Measurements from ENCODE around the gene STPG4. TPM values are rescaled to one million over a fixed set of nuclear protein-coding genes. Genes with fewer than 3 reads are reported as not detected.

STPG4 gene
- total RNA-seq, 1 donor from 2014 or later: 0.56 TPM

GRCh38 chr2:47075361-47076125 lies 79.6 kb downstream of the STPG4 start:
- H3K4me1 Mint-ChIP-seq (ENCODE audit: unreplicated experiment): peaks cover 66% of the 10 kb centered on the region

GRCh38 chr2:47074691-47075090 lies 80.4 kb downstream of the STPG4 start:
- Mint-ChIP-seq H3K27ac (ENCODE audit: unreplicated experiment) (peak overlapping the region; percentile 47), H3K4me3 (ENCODE audit: unreplicated experiment) (no peak overlapping the region), H3K4me1 (ENCODE audit: unreplicated experiment) (peaks cover 70% of the 10 kb centered on the region), H3K27me3 (ENCODE audit: unreplicated experiment) (no peaks in the 10 kb centered on the region), H3K9me3 (ENCODE audit: unreplicated experiment) (no peaks in the 10 kb centered on the region), H3K36me3 (ENCODE audit: unreplicated experiment) (peaks cover 7% of the 10 kb centered on the region)
- no peak for DNase-seq (ENCODE audit: extremely low spot score, unreplicated experiment)
- TF ChIP-seq CTCF (IDR thresholded peaks at IDR 0.05): no peak

More at GRCh38 chr2:47075361-47076125, 79.6 kb downstream of the STPG4 start:
- peak overlapping the region; percentile 89 for H3K27ac Mint-ChIP-seq (ENCODE audit: unreplicated experiment)
- H3K27me3 Mint-ChIP-seq (ENCODE audit: unreplicated experiment): no peaks in the 10 kb centered on the region
- DNase-seq (ENCODE audit: extremely low spot score, unreplicated experiment): no peak
- peak; percentile 24 for TF ChIP-seq CTCF (IDR thresholded peaks at IDR 0.05)
- H3K9me3 Mint-ChIP-seq (ENCODE audit: unreplicated experiment): no peaks in the 10 kb centered on the region
- no peak overlapping the region for H3K4me3 Mint-ChIP-seq (ENCODE audit: unreplicated experiment)
- H3K36me3 Mint-ChIP-seq (ENCODE audit: unreplicated experiment): peaks cover 7% of the 10 kb centered on the region

- no peak for TF ChIP-seq CTCF (IDR thresholded peaks at IDR 0.05)
- Mint-ChIP-seq H3K27ac (ENCODE audit: unreplicated experiment) (no peak overlapping the region), H3K36me3 (ENCODE audit: unreplicated experiment) (peaks cover 7% of the 10 kb centered on the region), H3K9me3 (ENCODE audit: unreplicated experiment) (no peaks in the 10 kb centered on the region), H3K4me1 (ENCODE audit: unreplicated experiment) (peaks cover 74% of the 10 kb centered on the region), H3K4me3 (ENCODE audit: unreplicated experiment) (no peak overlapping the region), H3K27me3 (ENCODE audit: unreplicated experiment) (no peaks in the 10 kb centered on the region)
- DNase-seq (ENCODE audit: extremely low spot score, unreplicated experiment): no peak
Observed at GRCh38 chr2:47073641-47074040, 81.5 kb downstream of the STPG4 start.

- H3K9me3 Mint-ChIP-seq (ENCODE audit: unreplicated experiment): no peaks in the 10 kb centered on the region
- H3K4me3 Mint-ChIP-seq (ENCODE audit: unreplicated experiment): no peak overlapping the region
- TF ChIP-seq CTCF (IDR thresholded peaks at IDR 0.05): no peak
- H3K4me1 Mint-ChIP-seq (ENCODE audit: unreplicated experiment): peaks cover 78% of the 10 kb centered on the region
- peak overlapping the region; percentile 88 for H3K27ac Mint-ChIP-seq (ENCODE audit: unreplicated experiment)
- no peak for DNase-seq (ENCODE audit: extremely low spot score, unreplicated experiment)
- H3K27me3 Mint-ChIP-seq (ENCODE audit: unreplicated experiment): no peaks in the 10 kb centered on the region
- peaks cover 7% of the 10 kb centered on the region for H3K36me3 Mint-ChIP-seq (ENCODE audit: unreplicated experiment)
Observed at GRCh38 chr2:47073217-47073616, 81.9 kb downstream of the STPG4 start.

- H3K4me1 Mint-ChIP-seq (ENCODE audit: unreplicated experiment): peaks cover 83% of the 10 kb centered on the region
- H3K36me3 Mint-ChIP-seq (ENCODE audit: unreplicated experiment): peaks cover 7% of the 10 kb centered on the region
- peak overlapping the region; percentile 88 for H3K27ac Mint-ChIP-seq (ENCODE audit: unreplicated experiment)
- no peak overlapping the region for H3K4me3 Mint-ChIP-seq (ENCODE audit: unreplicated experiment)
- TF ChIP-seq CTCF (IDR thresholded peaks at IDR 0.05): no peak
- no peaks in the 10 kb centered on the region for H3K27me3 Mint-ChIP-seq (ENCODE audit: unreplicated experiment)
- DNase-seq (ENCODE audit: extremely low spot score, unreplicated experiment): no peak
- H3K9me3 Mint-ChIP-seq (ENCODE audit: unreplicated experiment): no peaks in the 10 kb centered on the region
Observed at GRCh38 chr2:47072728-47073191, 82.3 kb downstream of the STPG4 start.
